ENCODE data around the gene GHRH. TPM values are rescaled to one million over a fixed set of nuclear protein-coding genes. Genes with fewer than 3 reads are reported as not detected.

The GHRH gene, protein sequence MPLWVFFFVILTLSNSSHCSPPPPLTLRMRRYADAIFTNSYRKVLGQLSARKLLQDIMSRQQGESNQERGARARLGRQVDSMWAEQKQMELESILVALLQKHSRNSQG
- not detected for total RNA-seq

DNA sequence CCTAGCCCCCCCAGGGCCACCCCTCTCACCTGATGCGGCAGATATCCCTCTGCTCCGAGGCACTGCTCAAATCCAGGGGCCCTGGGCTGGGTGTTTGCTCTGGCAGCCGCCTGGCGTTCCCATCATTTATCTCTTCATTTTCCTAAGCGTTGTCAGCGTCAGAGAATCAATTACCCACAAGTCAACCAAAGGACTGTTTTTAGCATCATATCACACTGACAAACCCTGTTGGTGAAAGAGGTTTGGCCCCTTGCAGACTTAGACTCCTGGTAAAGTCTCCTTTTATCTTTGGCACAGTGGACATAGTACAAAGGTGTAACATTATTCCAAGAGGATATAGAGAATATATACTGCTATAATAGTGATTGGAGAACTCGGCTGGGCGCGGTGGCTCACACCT, at the start of gene GHRH:
GHRH (minus strand) TSS at position 101 of the 400 bp plus-strand sequence. CDS start 4,925 bp downstream, outside the sequence.
- ATAC-seq = no peak
- DNase-seq (ENCODE audit: low spot score) = no peak

- ATAC-seq (no peak), DNase-seq (ENCODE audit: low spot score) (no peak)
Observed at GRCh38 chr20:37310951-37311350, 49.3 kb upstream of the GHRH start.

DNA sequence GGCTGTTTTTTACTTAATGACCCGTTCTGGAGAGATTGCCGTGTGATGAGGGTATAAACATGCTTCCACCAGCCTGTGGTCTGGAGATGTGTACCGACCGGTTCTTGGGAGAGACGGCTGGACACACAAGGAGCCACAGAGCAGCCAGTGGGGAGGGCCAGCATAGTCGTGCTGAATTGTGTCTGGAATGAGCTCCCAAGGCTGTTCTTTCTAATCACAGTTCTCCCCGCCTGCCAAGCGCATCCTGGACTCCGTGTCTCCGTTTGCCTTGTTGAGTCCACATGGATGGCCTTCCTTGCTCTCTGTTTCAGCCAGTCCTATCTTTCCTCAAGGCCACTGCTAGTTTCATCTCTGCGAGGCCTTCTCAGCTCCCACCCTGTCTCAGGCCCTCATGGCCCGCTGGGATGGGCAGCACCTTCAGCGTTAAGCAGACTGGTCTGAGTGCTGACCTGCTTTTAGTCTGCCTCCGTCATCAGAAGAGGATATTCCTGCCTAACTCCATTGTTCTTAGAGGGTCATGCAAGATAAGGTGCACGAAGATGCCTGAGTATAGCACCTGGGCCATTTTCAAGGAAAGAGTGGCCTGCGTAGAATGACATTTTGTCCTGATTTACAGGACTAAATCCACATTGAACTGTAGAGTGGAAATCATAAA, 48.4 kb upstream of the GHRH start:
- DNase-seq (ENCODE audit: low spot score) (no peak), ATAC-seq (peak; percentile 15)

GRCh38 chr20:37309290-37309689, 47.7 kb upstream of the GHRH start:
- no peak for DNase-seq (ENCODE audit: low spot score)
- ATAC-seq = no peak

- DNase-seq (ENCODE audit: low spot score) (no peak), ATAC-seq (peak; percentile 33)
Observed at GRCh38 chr20:37308086-37309050, 46.8 kb upstream of the GHRH start.

- DNase-seq (ENCODE audit: low spot score) (no peak), ATAC-seq (no peak)
Observed at GRCh38 chr20:37305839-37306238, 44.2 kb upstream of the GHRH start.

GRCh38 chr20:37305079-37305478, 43.5 kb upstream of the GHRH start:
- DNase-seq (ENCODE audit: low spot score) = no peak
- ATAC-seq = no peak

GRCh38 chr20:37303637-37304036, 42.0 kb upstream of the GHRH start:
- no peak for DNase-seq (ENCODE audit: low spot score)
- no peak for ATAC-seq

- ATAC-seq (no peak), DNase-seq (ENCODE audit: low spot score) (no peak)
Observed at GRCh38 chr20:37302981-37303380, 41.4 kb upstream of the GHRH start.

- DNase-seq (ENCODE audit: low spot score) = no peak
- no peak for ATAC-seq
Observed at GRCh38 chr20:37301558-37301957, 39.9 kb upstream of the GHRH start.

- DNase-seq (ENCODE audit: low spot score) (no peak), ATAC-seq (no peak)
Observed at GRCh38 chr20:37301120-37301519, 39.5 kb upstream of the GHRH start.

DNA sequence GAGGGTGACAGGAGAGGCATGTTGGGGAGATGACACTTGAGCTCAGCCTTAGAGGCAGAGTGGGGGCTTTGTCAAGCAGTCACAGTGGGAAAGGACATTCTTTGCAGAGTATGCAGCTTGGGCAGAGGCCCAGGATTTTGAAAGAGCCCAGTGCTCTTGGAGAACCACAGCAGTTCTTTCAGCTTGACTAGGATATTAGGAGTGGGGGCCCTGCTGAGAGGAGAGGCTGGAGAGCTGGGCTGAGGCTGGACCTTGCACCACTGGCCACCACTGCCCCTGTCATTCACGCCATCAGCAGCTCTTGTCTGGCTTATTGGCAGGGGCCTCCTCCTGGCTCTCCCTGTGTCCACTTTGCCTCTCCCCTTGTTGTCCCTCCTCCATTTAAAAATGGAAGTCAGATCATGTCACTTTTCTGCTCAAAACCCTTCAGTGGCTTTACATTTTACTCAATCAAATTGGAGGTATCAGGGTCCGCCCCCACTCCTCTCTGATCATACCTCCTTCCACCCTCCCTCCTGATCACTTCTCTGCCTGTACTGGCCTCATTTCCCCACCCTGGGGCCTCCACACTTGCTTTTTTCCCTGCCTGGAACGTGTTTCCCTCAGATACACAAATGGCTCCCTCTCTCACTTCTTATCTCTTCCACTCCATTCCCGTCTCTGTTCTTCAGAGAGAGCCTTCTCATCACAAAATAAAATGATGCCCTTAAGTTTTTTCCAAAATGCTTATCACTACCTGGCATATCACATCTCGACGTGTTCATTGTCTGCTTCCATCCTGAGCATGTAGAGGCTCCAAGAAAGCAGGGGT, 38.3 kb upstream of the GHRH start:
- DNase-seq (ENCODE audit: low spot score) (no peak), ATAC-seq (no peak)

- ATAC-seq (no peak), DNase-seq (ENCODE audit: low spot score) (no peak)
Observed at GRCh38 chr20:37298190-37298939, 36.8 kb upstream of the GHRH start.

DNA sequence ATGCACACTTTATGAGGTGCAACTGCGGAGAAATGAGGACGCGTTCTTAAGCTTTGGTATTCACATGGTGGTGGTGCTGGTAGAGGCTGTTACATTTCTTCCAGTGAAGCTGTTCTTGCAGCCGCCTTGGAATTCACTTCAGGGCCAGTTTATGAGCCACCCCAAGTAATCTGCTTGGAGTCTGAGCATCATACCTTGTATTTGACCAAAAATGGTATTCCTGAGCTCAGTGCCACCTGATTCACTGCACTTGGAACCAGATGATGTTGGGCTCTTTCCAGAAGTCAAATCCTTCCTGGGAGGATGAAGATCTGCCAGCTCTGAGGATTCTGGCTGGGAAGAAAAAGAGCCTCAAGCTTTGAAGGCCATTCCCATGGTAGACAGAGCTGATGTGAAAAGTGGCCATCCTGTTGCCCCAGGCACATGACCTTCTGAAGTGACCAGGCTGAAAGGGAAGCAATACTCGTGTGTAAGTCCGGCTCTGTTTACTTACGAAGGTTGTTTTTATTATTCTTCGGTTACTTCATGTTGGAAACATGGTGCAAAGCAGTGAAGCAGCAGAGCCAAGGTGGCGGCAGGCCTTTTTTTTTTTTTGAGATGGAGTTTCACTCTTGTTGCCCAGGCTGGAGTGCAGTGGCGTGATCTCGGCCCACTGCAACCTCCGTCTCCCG, 35.6 kb upstream of the GHRH start:
- DNase-seq (ENCODE audit: low spot score) = no peak
- ATAC-seq = no peak

GRCh38 chr20:37296371-37296770, 34.8 kb upstream of the GHRH start:
- DNase-seq (ENCODE audit: low spot score) = no peak
- no peak for ATAC-seq

DNA sequence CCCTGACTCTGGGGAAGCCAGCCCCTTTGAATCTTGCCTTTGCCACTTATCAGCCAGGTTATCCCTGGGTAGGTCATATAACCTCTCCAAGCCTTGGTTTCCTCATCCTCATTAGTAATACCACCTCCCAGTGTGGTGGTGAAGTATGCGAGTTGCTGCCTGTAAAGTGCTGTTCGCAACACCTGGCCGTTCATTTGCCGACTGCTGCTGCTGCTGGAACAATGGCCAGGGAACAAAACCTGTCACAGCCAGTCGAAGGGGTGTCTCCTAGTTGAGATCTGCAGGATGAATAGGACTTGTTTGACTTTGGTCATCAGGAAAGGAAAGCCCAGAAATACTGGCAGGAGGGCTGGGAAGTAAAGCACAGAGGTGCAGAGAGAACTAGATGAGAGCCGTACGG, 34.0 kb upstream of the GHRH start:
- DNase-seq (ENCODE audit: low spot score) = no peak
- no peak for ATAC-seq

DNA sequence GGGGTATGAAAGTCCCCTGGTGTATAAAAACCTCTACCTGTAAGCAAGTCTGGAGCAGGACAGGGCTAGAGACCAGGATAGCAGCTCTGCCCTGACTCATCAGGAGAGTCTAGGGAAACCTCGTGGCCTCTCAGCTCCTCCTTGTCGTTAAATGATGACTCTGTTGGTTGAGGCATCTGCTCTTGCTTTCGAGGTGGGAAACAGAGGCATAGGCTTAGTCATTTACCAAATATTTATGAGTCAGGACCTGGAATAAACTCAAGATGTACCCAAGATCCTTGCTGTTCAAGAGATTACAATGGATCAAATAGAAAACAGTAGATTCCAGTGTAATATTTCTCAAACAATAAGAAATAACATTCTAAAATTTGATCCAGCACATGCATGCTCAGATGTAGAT, 33.4 kb upstream of the GHRH start:
- DNase-seq (ENCODE audit: low spot score) (no peak), ATAC-seq (no peak)

- no peak for DNase-seq (ENCODE audit: low spot score)
- ATAC-seq = no peak
Observed at GRCh38 chr20:37294262-37294981, 32.8 kb upstream of the GHRH start.

GRCh38 chr20:37293301-37293943, 31.8 kb upstream of the GHRH start:
- DNase-seq (ENCODE audit: low spot score) = no peak

More at GRCh38 chr20:37293301-37293943, 31.8 kb upstream of the GHRH start:
- no peak for ATAC-seq

Data from left lobe of liver (tissue), 2 donors.